OCI-LY3 (cell line): ENCODE data around the gene DENND1A.

Experiments
- H2AFZ ChIP-seq: fragments of 200-600, 300-600 bp; shearing (Covaris generic); 2 replicates; pipeline ENCODE4 v1.6.0; 2014; ENCODE audit warnings: antibody characterized with exemption, low read depth, low read length
- H3K27ac ChIP-seq: fragments of 200-600, 300-600 bp; sonication (generic); 2 replicates; pipeline ENCODE4 v1.5.1; 2014; ENCODE audit warnings: mild to moderate bottlenecking, low read length, moderate library complexity, mixed read lengths
- H3K27me3 ChIP-seq: fragments of 200-600, 300-600 bp; sonication (generic); 2 replicates; pipeline ENCODE4 v1.6.1; 2014; ENCODE audit warnings: low read depth, low read length, mixed read lengths
- H3K36me3 ChIP-seq: fragments of 200-600, 300-600 bp; sonication (generic); replicated peaks from 2 replicates; pipeline ENCODE3; 2014; ENCODE audit warnings: low read depth, low read length, mixed read lengths
- H3K4me1 ChIP-seq: fragments of 300-600, 200-600 bp; sonication (generic); 2 replicates; pipeline ENCODE4 v1.6.1; 2014; ENCODE audit warnings: low read length, mixed read lengths
- H3K4me2 ChIP-seq: fragments of 200-600, 300-600 bp; sonication (generic); 2 replicates; pipeline ENCODE4 v1.6.1; 2014; ENCODE audit warnings: low read length, mixed read lengths
- H3K4me3 ChIP-seq: fragments of 300-600, 200-600 bp; sonication (generic); 2 replicates; pipeline ENCODE4 v1.5.1; 2014; ENCODE audit warnings: antibody characterized with exemption, mild to moderate bottlenecking, low read length, moderate library complexity
- H3K79me2 ChIP-seq: fragments of 300-600, 200-600 bp; shearing (Covaris generic); 2 replicates; pipeline ENCODE4 v1.6.1; 2014; ENCODE audit warnings: mild to moderate bottlenecking, low read length, mixed read lengths
- H3K9ac ChIP-seq: fragments of 300-600, 200-600 bp; shearing (Covaris generic); 2 replicates; pipeline ENCODE4 v1.6.0; 2014; ENCODE audit warnings: mild to moderate bottlenecking, low read length, moderate library complexity
- H3K9me3 ChIP-seq: fragments of 200-600, 300-600 bp; shearing (Covaris generic); 2 replicates; pipeline ENCODE4 v1.6.1; 2014; ENCODE audit warnings: low read length, mixed read lengths; ENCODE audit not compliant: insufficient read depth
- H4K20me1 ChIP-seq: fragments of 200-600, 300-600 bp; sonication (generic); 2 replicates; pipeline ENCODE4 v1.6.1; 2016; ENCODE audit warnings: low read length, mixed read lengths; ENCODE audit not compliant: insufficient read depth
- EZH2phosphoT487 ChIP-seq: fragments of 200-600 bp; shearing (Covaris generic); IDR thresholded peaks from 2 replicates; pipeline ENCODE4 v1.6.1; 2018; ENCODE audit warnings: antibody characterized with exemption, mixed run types, low read depth
- TF ChIP-seq, protein P1 (sequence below): fragments of 200-600, 300-600 bp; sonication (generic); IDR thresholded peaks from 2 replicates; pipeline ENCODE4 v1.5.1; 2014; ENCODE audit warnings: antibody characterized with exemption, low read length, low read depth

DENND1A gene

GRCh38 chr9:123420592-123421111 lies 509.3 kb downstream of the DENND1A start:
- H3K79me2 ChIP-seq = no peaks in the 10 kb centered on the region
- H3K27ac ChIP-seq = no peak overlapping the region
- H3K36me3 ChIP-seq = peaks cover 9% of the 10 kb centered on the region
- no peak overlapping the region for H2AFZ ChIP-seq
- no peaks in the 10 kb centered on the region for H4K20me1 ChIP-seq
- H3K4me2 ChIP-seq = no peak overlapping the region
- no peak overlapping the region for H3K9ac ChIP-seq
- TF ChIP-seq, protein P1, sequence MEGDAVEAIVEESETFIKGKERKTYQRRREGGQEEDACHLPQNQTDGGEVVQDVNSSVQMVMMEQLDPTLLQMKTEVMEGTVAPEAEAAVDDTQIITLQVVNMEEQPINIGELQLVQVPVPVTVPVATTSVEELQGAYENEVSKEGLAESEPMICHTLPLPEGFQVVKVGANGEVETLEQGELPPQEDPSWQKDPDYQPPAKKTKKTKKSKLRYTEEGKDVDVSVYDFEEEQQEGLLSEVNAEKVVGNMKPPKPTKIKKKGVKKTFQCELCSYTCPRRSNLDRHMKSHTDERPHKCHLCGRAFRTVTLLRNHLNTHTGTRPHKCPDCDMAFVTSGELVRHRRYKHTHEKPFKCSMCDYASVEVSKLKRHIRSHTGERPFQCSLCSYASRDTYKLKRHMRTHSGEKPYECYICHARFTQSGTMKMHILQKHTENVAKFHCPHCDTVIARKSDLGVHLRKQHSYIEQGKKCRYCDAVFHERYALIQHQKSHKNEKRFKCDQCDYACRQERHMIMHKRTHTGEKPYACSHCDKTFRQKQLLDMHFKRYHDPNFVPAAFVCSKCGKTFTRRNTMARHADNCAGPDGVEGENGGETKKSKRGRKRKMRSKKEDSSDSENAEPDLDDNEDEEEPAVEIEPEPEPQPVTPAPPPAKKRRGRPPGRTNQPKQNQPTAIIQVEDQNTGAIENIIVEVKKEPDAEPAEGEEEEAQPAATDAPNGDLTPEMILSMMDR = no peak
- no peak for TF ChIP-seq EZH2phosphoT487
- no peaks in the 10 kb centered on the region for H3K27me3 ChIP-seq
- no peaks in the 10 kb centered on the region for H3K4me1 ChIP-seq
- H3K4me3 ChIP-seq = no peak overlapping the region
- H3K9me3 ChIP-seq = no peaks in the 10 kb centered on the region

DNA sequence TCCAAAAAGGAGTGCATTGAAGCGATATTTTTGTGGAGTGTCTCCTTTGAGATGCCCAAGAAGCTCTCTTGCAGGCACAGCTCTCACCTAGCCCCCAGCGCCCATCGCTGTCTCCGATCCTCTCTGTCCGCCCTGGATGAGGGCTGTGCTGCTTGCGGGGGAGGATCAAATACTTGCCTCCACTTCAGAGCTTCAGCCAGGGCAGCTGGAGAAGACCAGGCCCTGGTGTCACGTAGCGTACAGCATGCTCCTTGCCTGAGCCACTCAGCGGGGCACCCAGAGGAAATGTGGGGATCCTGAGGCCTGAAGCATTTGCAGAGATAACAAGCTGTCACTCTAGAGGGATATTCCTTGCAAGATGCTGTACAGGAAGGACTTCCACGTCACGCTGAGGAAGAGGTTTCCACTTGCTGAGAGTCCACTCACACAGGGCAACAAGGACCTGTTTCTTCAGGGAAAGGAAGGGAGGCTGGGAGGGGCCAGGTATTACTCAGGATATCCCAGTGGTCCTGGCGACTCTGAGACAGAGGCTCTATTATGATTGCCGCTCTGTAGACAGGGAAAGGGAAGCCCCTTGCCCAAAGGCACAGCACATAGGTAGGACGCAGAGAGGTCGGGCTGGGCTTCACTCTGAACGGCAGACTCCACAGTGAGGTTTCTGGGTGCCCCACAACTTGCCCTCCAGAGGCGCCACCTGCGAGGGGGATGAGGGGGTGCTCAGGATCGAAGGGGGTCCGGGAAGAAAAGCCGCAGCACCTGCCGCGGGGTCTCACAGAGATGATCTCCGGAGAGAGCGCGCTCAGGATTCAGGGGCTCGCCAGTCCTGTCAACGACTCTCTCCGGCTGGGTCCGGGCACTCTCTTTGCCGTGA lies 510.0 kb downstream of the DENND1A start:
- H2AFZ ChIP-seq = no peak overlapping the region
- H3K36me3 ChIP-seq = peaks cover 11% of the 10 kb centered on the region
- no peak overlapping the region for H3K4me2 ChIP-seq
- no peaks in the 10 kb centered on the region for H3K27me3 ChIP-seq
- no peaks in the 10 kb centered on the region for H3K4me1 ChIP-seq
- no peaks in the 10 kb centered on the region for H3K79me2 ChIP-seq
- H3K9ac ChIP-seq = no peak overlapping the region
- H3K27ac ChIP-seq = no peak overlapping the region
- TF ChIP-seq, protein P1 = no peak
- no peak for TF ChIP-seq EZH2phosphoT487
- H3K4me3 ChIP-seq = no peak overlapping the region
- no peaks in the 10 kb centered on the region for H4K20me1 ChIP-seq
- H3K9me3 ChIP-seq = no peaks in the 10 kb centered on the region

GRCh38 chr9:123419091-123419490 lies 510.8 kb downstream of the DENND1A start:
- Histone ChIP-seq H3K36me3 (peaks cover 11% of the 10 kb centered on the region), H3K79me2 (no peaks in the 10 kb centered on the region), H3K4me1 (no peaks in the 10 kb centered on the region), H3K9me3 (no peaks in the 10 kb centered on the region), H3K27ac (no peak overlapping the region), H3K4me2 (no peak overlapping the region), H4K20me1 (no peaks in the 10 kb centered on the region), H2AFZ (no peak overlapping the region), H3K4me3 (no peak overlapping the region), H3K27me3 (no peaks in the 10 kb centered on the region), H3K9ac (no peak overlapping the region)
- no peak for TF ChIP-seq EZH2phosphoT487
- TF ChIP-seq, protein P1 = no peak

GRCh38 chr9:123418506-123418905 lies 511.4 kb downstream of the DENND1A start:
- Histone ChIP-seq H3K4me3 (no peak overlapping the region), H3K27ac (no peak overlapping the region)

More at GRCh38 chr9:123418506-123418905, 511.4 kb downstream of the DENND1A start:
- Histone ChIP-seq H2AFZ (no peak overlapping the region), H3K4me2 (no peak overlapping the region), H3K9me3 (no peaks in the 10 kb centered on the region), H3K36me3 (peaks cover 11% of the 10 kb centered on the region), H3K27me3 (no peaks in the 10 kb centered on the region), H3K9ac (no peak overlapping the region), H3K4me1 (no peaks in the 10 kb centered on the region), H3K79me2 (no peaks in the 10 kb centered on the region), H4K20me1 (no peaks in the 10 kb centered on the region)
- TF ChIP-seq, protein P1 = no peak
- no peak for TF ChIP-seq EZH2phosphoT487
